Posterior cingulate gyrus (tissue), 11 donors: Measurements from ENCODE around the gene DCDC2.
"Not testable (repeated sequence)": the region's sequence is repeated elsewhere in the genome, so short reads cannot be mapped to it uniquely, and the experiment has no call there.

Experiments
- DNase-seq, 10 donors: peaks; one replicate each; pipeline versions ENCODE4 v3.0.0 to v3.0.0-alpha.2; 2020 to 2021; ENCODE audit warnings: mixed read lengths in 3 of 10
- intact Hi-C: fragments of 100-400 bp; cut with DNase I; formaldehyde crosslinking; loops from one replicate; pipeline ENCODE4 v1.15.1; 2023

The DCDC2 gene

DNA sequence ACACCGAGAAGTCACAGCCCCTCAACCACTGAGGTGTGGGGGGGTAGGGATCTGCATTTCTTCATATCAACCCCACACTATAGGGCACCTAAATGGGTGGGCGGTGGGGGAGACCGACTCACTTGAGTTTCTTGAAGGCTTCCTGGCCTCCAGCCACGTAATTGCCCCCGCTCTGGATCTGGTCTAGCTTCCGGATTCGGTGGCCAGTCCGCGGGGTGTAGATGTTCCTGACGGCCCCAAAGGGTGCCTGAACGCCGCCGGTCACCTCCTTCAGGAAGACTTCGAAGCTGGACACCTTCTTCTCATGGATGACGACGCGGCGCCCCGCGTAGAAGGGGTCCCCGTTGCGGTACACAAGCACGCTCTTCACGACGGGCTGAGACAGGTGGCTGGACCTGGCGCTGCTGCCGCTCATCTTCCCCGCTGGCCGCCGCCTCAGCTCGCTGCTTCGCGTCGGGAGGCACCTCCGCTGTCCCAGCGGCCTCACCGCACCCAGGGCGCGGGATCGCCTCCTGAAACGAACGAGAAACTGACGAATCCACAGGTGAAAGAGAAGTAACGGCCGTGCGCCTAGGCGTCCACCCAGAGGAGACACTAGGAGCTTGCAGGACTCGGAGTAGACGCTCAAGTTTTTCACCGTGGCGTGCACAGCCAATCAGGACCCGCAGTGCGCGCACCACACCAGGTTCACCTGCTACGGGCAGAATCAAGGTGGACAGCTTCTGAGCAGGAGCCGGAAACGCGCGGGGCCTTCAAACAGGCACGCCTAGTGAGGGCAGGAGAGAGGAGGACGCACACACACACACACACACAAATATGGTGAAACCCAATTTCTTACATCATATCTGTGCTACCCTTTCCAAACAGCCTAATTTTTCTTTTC, at the start of gene DCDC2:
TSS of gene DCDC2 (minus strand) at position 724 of the 883 bp plus-strand sequence. CDS start at position 415, 309 bp downstream.
- DNase-seq = peak in 8 of 10 donors; percentile 9 to 88 (median 32)
- intact Hi-C loops = no loop called here

DNA sequence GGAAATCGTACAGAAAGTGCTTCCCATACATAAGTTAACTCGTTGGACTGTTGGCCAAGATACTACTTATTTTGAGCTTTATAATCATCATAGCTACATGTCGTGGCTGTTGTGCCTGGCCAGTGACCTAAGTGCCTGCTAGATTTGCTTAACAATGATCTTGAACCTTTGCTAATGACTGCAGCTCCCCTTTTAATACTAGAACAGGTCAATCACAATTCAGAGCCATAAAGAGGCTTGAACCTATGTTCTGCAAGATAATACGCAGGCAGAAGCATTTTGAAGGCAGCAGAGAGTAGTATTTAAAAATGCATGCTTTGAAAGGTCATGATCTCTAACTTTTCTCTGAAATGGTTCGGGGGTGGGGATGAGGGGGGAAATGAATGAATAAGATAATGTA, 47.4 kb upstream of the DCDC2 start:
- DNase-seq = no peak
- intact Hi-C loops = no loop called here

- intact Hi-C loops = no loop called here
- no peak for DNase-seq
Observed at GRCh38 chr6:24403501-24403824, 45.6 kb upstream of the DCDC2 start.

DNA sequence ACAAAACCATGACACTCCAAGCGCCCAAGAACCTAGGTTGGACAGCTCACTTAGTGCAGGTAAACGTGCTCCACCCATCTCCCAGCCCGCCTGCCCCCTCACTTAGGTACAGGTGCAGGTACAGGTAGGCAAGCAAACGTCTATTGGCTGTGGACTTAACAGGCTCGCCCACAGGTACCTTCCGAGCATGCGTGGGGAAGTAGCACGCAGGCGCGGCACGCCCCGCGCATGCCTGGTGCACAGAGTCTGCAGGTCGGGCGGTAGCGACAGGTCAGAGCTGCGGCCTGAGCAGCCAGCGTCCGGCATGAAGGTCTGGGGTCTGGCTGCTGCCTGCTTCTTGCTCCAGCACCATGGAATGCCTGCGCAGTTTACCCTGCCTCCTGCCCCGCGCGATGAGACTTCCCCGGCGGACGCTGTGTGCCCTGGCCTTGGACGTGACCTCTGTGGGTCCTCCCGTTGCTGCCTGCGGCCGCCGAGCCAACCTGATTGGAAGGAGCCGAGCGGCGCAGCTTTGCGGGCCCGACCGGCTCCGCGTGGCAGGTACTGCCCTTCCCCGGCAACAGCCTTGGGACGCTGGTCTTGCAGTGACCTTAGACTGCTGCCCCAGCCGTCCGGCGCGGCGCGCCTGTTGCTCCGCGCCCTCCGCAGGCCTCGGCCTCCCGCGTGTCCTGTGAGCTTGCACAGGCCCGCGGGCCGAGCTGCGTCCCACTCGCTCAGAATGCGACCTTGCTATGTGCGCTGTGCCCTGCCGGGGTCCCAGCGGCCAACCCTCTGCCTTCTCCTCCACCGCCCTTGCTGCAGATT, 45.0 kb upstream of the DCDC2 start, which contains the start of gene MRS2:
TSS of gene MRS2 (plus strand) at position 240 of the 804 bp plus-strand sequence. CDS start at position 351, 111 bp downstream.
- DNase-seq = peak; percentile 76 to 99 (median 86)
- intact Hi-C loops = no loop called here

DNA sequence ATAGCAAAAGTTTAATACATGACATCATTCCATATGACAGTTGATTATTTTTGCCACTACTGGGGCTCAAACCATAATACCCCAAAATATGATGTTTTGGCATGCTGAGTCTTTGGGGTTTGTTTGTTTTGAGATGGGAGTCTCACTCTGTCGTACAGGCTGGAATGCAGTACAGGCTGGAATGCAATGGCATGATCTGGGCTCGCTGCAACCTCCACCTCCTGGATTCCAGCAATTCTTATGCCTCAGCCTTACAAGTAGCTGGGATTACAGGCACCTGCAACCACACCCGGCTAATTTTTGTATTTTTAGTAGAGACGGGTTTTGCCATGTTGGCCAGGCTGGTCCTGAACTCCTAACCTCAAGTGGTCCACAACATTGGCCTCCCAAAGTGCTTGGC, 43.6 kb upstream of the DCDC2 start:
- intact Hi-C loops = no loop called here
- DNase-seq = no peak

DNA sequence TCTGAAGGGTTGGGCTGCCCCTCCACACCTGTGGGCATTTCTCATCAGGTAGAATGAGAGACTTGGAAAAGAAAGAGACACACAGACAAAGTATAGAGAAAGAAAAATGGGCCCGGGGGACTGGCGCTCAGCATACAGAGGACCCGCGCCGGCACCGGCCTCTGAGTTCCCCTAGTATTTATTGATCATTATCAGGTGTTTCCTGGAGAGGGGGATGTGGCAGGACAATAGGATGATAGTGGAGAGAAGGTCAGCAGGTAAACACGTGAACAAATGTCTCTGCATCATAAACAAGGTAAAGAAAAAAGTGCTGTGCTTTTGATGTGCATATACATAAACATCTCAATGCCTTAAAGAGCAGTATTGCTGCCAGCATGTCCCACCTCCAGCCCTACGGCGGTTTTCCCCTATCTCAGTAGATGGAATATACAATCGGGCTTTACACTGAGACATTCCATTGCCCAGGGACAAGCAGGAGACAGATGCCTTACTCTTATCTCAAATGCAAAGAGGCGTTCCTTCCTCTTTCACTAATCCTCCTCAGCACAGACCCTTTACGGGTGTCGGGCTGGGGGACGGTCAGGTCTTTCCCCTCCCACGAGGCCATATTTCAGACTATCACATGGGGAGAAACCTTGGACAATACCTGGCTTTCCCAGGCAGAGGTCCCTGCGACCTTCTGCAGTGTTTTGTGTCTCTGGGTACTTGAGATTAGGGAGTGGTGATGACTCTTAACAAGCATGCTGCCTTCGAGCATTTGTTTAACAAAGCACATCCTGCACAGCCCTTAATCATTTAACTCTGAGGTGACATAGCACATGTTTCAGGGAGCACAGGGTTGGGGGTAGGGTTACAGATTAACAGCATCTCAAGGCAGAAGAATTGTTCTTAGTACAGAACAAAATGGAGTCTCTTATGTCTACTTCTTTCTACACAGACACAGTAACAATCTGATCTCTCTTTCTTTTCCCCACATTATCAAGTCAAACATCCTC, 42.5 kb upstream of the DCDC2 start:
- intact Hi-C loops, DNase-seq: not testable (repeated sequence)

- intact Hi-C loops = no loop called here
- no peak for DNase-seq
Observed at GRCh38 chr6:24397631-24398030, 39.8 kb upstream of the DCDC2 start.

DNA sequence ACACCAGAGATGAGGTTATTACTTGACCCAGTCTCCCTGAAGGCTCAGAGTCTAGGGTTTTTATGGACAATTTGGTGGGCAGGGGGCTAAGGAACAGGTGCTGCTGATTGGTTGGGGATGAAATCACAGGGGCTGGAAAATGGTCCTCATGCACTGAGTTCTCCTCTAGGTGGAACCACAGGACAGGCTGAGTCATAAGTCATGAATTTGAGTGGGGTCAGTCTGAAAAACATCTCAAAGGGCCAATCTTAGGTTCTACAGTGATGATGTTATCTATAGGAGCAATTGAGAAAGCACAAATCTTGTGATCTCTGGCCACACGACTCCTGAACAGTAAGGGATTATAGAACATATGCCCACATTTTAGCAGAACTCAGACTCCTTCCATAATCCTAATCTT, 39.0 kb upstream of the DCDC2 start:
- intact Hi-C loops = no loop called here
- DNase-seq = no peak

- intact Hi-C loops = no loop called here
- no peak for DNase-seq
Observed at GRCh38 chr6:24394780-24395437, 37.0 kb upstream of the DCDC2 start.

GRCh38 chr6:24394061-24394779, 36.4 kb upstream of the DCDC2 start:
- no peak for DNase-seq
- intact Hi-C loops = no loop called here

DNA sequence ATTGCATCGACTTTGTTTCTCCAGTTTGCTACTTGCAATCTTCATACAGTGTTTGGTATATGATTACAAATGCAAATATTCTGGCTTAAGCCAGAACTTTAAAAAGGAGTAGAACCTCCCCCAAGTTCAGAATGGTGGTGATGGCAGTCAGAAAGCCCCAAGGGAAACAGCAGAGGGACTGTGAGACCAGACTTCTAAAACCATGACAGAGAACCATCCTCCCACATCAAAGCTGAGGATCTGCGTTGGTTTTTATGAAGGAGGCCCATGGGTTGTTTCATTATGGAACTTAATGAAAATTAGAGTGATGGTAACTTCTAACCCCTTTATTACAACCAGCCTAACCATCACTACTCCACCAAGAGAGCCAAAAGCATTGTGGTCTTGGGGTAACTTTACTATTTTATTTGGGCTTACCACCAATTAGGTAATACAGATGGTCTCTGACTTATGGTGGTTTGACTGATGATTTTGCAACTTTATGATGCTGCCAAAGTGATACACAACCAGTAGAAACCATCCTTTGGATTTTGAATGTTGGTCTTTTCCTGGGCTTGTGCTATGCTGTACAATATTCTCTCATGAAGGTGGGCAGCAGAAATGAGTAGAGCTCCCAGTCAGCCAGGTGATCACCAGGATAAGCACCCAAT, 34.0 kb upstream of the DCDC2 start:
- DNase-seq = no peak
- intact Hi-C loops = no loop called here

DNA sequence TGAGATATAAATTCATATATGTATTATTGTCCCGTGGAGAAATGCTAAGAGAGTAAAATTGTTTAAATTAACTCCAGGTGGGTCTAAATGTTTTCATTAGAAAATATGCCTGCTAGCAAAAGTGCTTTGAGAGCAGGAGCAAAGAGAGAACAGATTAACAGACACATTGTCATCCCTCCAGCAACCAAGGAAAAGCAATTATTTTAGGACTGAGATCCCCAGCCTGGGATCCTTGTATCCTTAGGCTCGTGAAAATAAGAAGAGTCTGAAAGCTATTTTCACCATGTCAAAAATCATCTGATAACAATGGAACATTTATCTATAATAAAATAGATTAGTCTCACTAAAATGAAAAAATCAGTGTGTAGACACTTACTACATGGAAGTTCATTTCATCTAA, 33.3 kb upstream of the DCDC2 start:
- DNase-seq = no peak
- intact Hi-C loops = no loop called here

- intact Hi-C loops = loop anchor here (2.0 kb wide), 1 partner anchor 105 kb away; no protein-coding TSS in a partner anchor
- DNase-seq = no peak
Observed at GRCh38 chr6:24387818-24388217, 30.0 kb upstream of the DCDC2 start.

DNA sequence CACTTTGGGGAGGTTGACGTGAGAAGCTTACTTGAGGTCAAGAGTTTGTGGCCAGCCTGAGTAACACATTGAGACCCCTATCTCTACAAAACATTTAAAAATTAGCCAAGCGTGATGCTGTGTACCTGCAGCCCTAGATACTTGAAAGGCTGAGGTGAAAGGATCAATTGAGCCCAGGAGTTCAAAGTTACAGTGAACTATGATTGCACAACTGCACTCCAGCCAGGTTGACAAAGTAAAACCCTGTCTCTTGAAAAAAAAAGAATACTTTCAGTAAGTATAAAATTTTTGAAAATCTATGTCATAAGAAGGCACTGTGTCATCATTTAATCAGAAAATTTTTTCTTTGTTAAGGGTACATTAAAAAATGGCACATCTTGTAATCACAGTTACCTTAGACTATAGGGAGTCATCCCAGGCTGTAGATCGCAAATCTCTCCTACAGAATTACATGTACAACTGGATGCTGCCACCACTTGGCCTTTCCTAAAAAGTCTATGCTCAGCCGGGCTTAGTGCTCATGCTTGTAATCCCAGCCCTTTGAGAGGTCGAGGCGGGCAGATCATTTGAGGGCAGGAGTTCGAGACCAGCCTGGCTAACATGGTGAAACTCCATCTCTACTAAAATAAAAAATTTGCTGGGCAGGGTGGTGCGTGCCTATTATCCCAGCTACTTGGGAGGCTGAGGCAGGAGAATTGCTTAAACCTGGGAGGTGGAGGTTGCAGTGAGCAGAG, 27.8 kb upstream of the DCDC2 start:
- no peak for DNase-seq
- intact Hi-C loops = no loop called here

GRCh38 chr6:24384369-24385130, 26.7 kb upstream of the DCDC2 start:
- intact Hi-C loops = not testable (repeated sequence)

DNA sequence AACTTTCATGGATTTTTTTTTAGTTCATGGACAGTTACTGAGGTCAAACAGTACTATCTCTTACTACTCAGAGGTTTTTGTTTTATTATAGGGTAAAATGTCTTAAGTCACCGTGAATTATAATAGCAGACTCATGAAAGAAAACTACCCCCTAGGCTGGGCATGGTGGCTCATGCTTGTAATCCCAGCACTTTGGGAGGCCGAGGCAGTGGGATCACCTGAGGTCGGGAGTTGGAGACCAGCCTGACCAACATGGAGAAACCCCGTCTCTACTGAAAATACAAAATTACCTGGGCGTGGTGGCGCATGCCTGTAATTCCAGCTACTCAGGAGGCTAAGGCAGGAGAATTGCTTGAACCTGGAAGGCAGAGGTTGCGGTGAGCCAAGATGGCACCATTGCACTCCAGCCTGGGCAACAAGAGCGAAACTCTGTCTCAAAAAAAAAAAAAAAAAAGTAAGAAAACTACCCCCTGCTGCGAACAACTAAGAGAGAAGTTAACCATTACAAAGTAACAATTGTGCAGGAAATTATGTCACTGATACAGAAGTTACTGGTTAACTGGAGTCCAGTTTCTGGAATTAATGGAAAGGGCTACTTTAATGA, 25.1 kb upstream of the DCDC2 start:
- DNase-seq, intact Hi-C loops: not testable (repeated sequence)

More at GRCh38 chr6:24384369-24385130, 26.7 kb upstream of the DCDC2 start:
- DNase-seq = not testable (repeated sequence)

DNA sequence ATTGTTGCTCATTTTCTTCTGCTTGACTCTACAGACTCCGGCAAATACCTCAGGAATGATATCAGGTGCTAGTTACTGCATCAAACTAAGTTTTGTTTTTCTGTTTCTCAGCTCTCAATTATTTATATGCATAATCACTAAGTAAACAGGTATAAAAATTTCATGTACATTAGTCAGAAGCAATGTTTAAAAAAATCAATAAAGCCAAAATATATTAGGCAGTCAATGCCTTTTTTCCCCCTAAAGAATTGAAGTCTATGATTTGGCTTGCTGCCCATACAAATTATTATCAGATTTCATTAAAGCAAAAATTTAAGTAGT, 24.3 kb upstream of the DCDC2 start:
- no peak for DNase-seq
- intact Hi-C loops = no loop called here
